Small intestine (tissue), 7 donors: ENCODE measurements around the gene ANKRD55. TPM values are rescaled to one million over a fixed set of nuclear protein-coding genes. Genes with fewer than 3 reads are reported as not detected.

Experiments
- DNase-seq, 2 donors: peaks; one replicate each; pipeline versions ENCODE4 v3.0.0 to v3.0.0-alpha.2; 2013
- FAIRE-seq: peaks from 2 replicates; lab custom pipeline; 2012; peaks lifted over from hg19 to GRCh38; lab: Jason Lieb, UNC
- H3K27ac ChIP-seq, 3 donors: one replicate each; pipeline ENCODE4 v1.5.1; 2013; ENCODE audit warnings: low read length in 2 of 3, mild to moderate bottlenecking in 2 of 3, control low read depth in 1 of 3, inconsistent platforms in 1 of 3, low read depth in 1 of 3, moderate library complexity in 1 of 3
- H3K27me3 ChIP-seq, 3 donors: one replicate each; pipeline ENCODE4 v1.6.1; 2013; ENCODE audit warnings: low read length in 3 of 3, inconsistent platforms in 1 of 3; ENCODE audit not compliant: control insufficient read depth in 3 of 3, insufficient read depth in 3 of 3
- H3K36me3 ChIP-seq, 3 donors: one replicate each; pipeline ENCODE4 v1.6.1; 2013; ENCODE audit warnings: low read length in 3 of 3, inconsistent platforms in 1 of 3, low read depth in 1 of 3, mild to moderate bottlenecking in 1 of 3, moderate library complexity in 1 of 3; ENCODE audit not compliant: control insufficient read depth in 3 of 3, insufficient read depth in 2 of 3
- H3K4me1 ChIP-seq, 3 donors: one replicate each; pipeline ENCODE4 v1.6.1; 2013; ENCODE audit warnings: low read length in 2 of 3, inconsistent platforms in 1 of 3, low read depth in 1 of 3, mild to moderate bottlenecking in 1 of 3, moderate library complexity in 1 of 3; ENCODE audit not compliant: control insufficient read depth in 3 of 3, insufficient read depth in 2 of 3
- H3K4me3 ChIP-seq, 3 donors: one replicate each; pipeline ENCODE4 v1.5.1; 2013; ENCODE audit warnings: low read length in 3 of 3, control low read depth in 1 of 3, inconsistent platforms in 1 of 3, low read depth in 1 of 3, mild to moderate bottlenecking in 1 of 3, moderate library complexity in 1 of 3
- H3K9me3 ChIP-seq, 2 donors: one replicate each; pipeline ENCODE4 v1.6.1; 2013; ENCODE audit warnings: low read depth in 1 of 2, low read length in 1 of 2; ENCODE audit not compliant: control insufficient read depth in 2 of 2, insufficient read depth in 1 of 2
- WGBS, 3 donors: extraction: QIAGEN DNeasy Blood & Tissue Kit; methylation state at CpG; one replicate each; pipeline ENCODE4 v1.1.7; 2013; 5-methylcytosine and 5-hydroxymethylcytosine counted together
- polyA plus RNA-seq, 4 donors: library from polyadenylated mRNA; stranded (reverse) in 3 of 4; unstranded in 1 of 4; fragments of 200-250 nt in 3 of 4; fragments of 120-200 nt in 1 of 4; gene quantifications; one replicate each; pipeline versions ENCODE4 v1.2.1 to v1.2.3, GENCODE V29; 2013
- donor health status: healthy with polysubstance abuse.
- donor health status: control.
- donor health status: control.
- donor health status: Bipolar disorder and iron deficiency.
- donor health status: healthy.

The ANKRD55 gene
- polyA plus RNA-seq, 4 donors = 0.10 to 0.13 TPM; not detected in 2

DNA sequence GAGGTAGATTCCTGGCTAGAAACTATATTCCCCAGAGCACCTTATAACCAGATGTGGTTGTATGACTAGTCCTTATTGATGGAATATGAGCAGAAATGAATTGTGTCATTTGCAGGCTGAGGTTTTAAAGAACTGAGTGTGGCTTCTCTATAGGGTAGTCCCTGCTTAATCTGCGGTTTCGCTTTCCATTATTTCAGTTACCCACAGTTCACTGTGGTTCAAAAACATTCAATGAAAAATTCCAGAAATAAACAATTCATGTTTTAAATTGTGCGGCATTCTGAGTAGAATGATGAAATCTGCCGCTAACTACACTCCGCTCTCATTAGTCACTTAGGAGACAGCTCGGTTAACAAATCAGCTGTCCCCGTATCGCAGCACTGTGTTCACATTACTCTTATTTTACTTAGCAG, 65.1 kb downstream of the ANKRD55 start:
- FAIRE-seq (no peak), DNase-seq (no peak)
- H3K9me3 ChIP-seq = no peaks in the 10 kb centered on the region
- H3K4me1 ChIP-seq = peaks cover 0 to 2% (median 0%) of the 10 kb centered on the region in 3 donors
- no peak overlapping the region for H3K4me3 ChIP-seq
- WGBS, 3 donors = 69 to 92% (median 76%) methylated on average over 8 of the region's 8 CpGs
- no peak overlapping the region for H3K27ac ChIP-seq
- H3K36me3 ChIP-seq = no peaks in the 10 kb centered on the region
- H3K27me3 ChIP-seq = no peaks in the 10 kb centered on the region

GRCh38 chr5:56167519-56167918, 65.6 kb downstream of the ANKRD55 start:
- Histone ChIP-seq H3K4me3 (no peak overlapping the region), H3K4me1 (peaks cover 0 to 2% (median 0%) of the 10 kb centered on the region in 3 donors), H3K9me3 (no peaks in the 10 kb centered on the region), H3K36me3 (no peaks in the 10 kb centered on the region), H3K27ac (no peak overlapping the region), H3K27me3 (no peaks in the 10 kb centered on the region)
- 50 to 52% (median 51%) methylated on average over 2 of the region's 2 CpGs for WGBS, 3 donors
- FAIRE-seq (no peak), DNase-seq (no peak)

DNA sequence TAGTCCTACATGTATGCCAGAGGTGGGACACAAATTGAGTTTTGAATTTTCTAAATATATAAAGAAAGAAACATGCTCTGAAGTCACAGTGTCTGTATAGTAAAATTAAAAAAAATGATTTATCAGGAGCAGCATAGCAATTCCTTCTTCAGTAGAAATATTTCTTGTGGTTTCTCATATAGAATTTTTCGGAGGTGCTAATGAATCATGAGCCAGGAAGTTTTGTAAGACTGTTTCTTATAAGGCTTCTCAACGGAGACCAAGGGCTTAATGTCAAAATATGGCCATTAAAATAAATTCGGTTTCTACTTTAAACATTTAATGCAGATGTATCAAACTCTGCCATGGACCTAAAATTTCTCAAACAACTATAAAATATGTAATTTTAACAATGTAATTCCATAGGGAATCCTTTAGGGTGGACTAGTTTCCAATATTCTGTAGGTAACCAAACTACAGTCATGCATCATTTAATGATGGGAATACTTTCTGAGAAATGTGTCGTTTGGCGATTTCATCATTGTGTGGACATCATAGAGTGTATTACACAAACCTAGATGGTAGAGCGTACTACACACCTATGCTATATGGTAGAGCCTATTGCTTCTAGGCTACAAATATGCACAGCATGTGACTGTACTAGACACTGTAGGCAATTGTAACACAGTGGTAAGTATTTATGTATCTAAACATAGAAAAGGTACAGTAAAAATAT, 66.3 kb downstream of the ANKRD55 start:
- H3K9me3 ChIP-seq = no peaks in the 10 kb centered on the region
- H3K36me3 ChIP-seq = no peaks in the 10 kb centered on the region
- FAIRE-seq (no peak), DNase-seq (no peak)
- peaks cover 0 to 2% (median 0%) of the 10 kb centered on the region in 3 donors for H3K4me1 ChIP-seq
- H3K4me3 ChIP-seq = no peak overlapping the region
- H3K27ac ChIP-seq = no peak overlapping the region
- 86 to 88% (median 88%) methylated on average over 6 of the region's 6 CpGs for WGBS, 3 donors
- H3K27me3 ChIP-seq = no peaks in the 10 kb centered on the region

- Histone ChIP-seq H3K27ac (no peak overlapping the region), H3K36me3 (no peaks in the 10 kb centered on the region), H3K4me3 (no peak overlapping the region), H3K9me3 (no peaks in the 10 kb centered on the region), H3K27me3 (no peaks in the 10 kb centered on the region), H3K4me1 (peaks cover 0 to 3% (median 2%) of the 10 kb centered on the region in 3 donors)
- DNase-seq (no peak), FAIRE-seq (no peak)
- 43 to 68% (median 63%) methylated on average over 3 of the region's 3 CpGs for WGBS, 3 donors
Measured at GRCh38 chr5:56164376-56164775, 68.8 kb downstream of the ANKRD55 start.

DNA sequence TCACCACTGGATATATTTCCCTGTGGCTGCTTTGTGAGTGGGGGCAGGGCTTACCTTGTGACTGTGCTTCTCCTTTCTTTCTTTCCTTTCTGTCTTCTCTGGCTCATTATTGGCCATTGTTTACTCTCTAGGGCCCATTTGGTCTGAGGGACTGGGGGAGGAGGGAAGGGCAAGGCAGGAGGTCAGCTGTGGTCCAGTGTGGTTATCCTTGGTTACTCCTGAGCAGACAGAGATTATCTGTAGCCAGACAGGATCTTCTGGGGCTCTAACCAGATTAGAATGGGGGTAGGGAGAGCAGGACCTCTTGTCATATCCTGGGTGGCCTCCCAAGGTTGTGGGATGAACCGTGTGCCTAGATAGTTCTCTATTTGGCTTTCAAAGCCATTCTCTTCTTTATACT, 71.2 kb downstream of the ANKRD55 start:
- H3K27me3 ChIP-seq = no peaks in the 10 kb centered on the region
- no peak for FAIRE-seq
- WGBS, 3 donors = 53 to 81% (median 71%) methylated on average over 1 of the region's 1 CpG

GRCh38 chr5:56161439-56161823, 71.7 kb downstream of the ANKRD55 start:
- H3K36me3 ChIP-seq = no peaks in the 10 kb centered on the region
- DNase-seq (no peak), FAIRE-seq (no peak)
- H3K27me3 ChIP-seq = no peaks in the 10 kb centered on the region
- H3K9me3 ChIP-seq = no peaks in the 10 kb centered on the region
- H3K4me1 ChIP-seq = peaks cover 0 to 3% (median 0%) of the 10 kb centered on the region in 3 donors
- H3K4me3 ChIP-seq = no peak overlapping the region
- H3K27ac ChIP-seq = no peak overlapping the region
- WGBS, 3 donors = 77 to 86% (median 85%) methylated on average over 3 of the region's 3 CpGs

More for the DNA sequence above, 71.2 kb downstream of the ANKRD55 start:
- Histone ChIP-seq H3K9me3 (no peaks in the 10 kb centered on the region), H3K36me3 (no peaks in the 10 kb centered on the region), H3K4me3 (no peak overlapping the region), H3K4me1 (peaks cover 0 to 3% (median 0%) of the 10 kb centered on the region in 3 donors), H3K27ac (no peak overlapping the region)
- no peak for DNase-seq

DNA sequence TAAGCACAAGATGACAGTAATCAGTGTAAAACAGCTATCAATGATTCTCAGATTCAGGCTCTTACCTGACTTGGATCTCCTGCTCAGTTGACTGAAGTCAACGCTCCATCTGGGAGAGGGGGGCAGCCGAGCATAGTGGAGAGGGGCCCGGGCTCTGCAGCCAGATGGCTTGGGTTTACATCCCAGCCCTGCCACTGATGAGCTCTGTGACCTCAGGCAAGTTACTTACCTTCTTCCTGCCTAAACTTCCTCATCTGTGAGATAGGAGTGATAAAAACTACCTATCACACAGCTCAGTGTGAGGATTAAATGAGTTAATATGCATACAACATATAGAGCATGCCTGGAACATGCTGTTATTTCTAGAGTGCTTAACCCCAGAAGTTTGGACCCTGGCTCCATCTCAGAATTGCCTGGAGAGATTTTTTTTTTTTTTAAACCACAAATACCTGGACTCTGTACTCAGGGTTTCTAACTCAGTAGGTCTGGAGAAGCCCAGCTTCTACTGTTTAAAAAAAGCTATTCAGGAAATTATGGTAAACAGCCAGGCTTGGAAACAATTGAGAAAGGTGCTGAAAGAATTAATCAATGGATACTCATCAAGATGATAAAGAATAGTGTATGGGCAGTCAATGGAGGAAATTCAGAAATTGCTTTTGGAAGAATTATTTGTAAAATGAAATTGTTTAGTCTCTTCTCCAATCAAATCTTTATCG, 72.2 kb downstream of the ANKRD55 start:
- Histone ChIP-seq H3K27ac (no peak overlapping the region), H3K4me3 (no peak overlapping the region), H3K9me3 (no peaks in the 10 kb centered on the region), H3K4me1 (peaks cover 0 to 3% (median 0%) of the 10 kb centered on the region in 3 donors), H3K27me3 (no peaks in the 10 kb centered on the region), H3K36me3 (no peaks in the 10 kb centered on the region)
- DNase-seq (peak in 1 of 2 donors; percentile 23), FAIRE-seq (no peak)
- WGBS, 3 donors = 85 to 88% (median 85%) methylated on average over 4 of the region's 4 CpGs

- Histone ChIP-seq H3K9me3 (no peaks in the 10 kb centered on the region), H3K4me1 (peaks cover 0 to 3% (median 0%) of the 10 kb centered on the region in 3 donors), H3K4me3 (no peak overlapping the region), H3K27ac (no peak overlapping the region), H3K27me3 (no peaks in the 10 kb centered on the region), H3K36me3 (no peaks in the 10 kb centered on the region)
- FAIRE-seq = no peak
- DNase-seq = no peak
- 72 to 81% (median 79%) methylated on average over 7 of the region's 7 CpGs for WGBS, 3 donors
Measured at GRCh38 chr5:56159521-56159947, 73.6 kb downstream of the ANKRD55 start.
